ENCODE data around the gene TMTC2. TPM values are rescaled to one million over a fixed set of nuclear protein-coding genes. Genes with fewer than 3 reads are reported as not detected.
"Not testable (repeated sequence)": the region's sequence is repeated elsewhere in the genome, so short reads cannot be mapped to it uniquely, and the experiment has no call there.

The TMTC2 gene
- total RNA-seq, 1 donor from 2014 or later = 99.3 TPM

GRCh38 chr12:82838827-82839226, 152.1 kb downstream of the TMTC2 start:
- no peaks in the 10 kb centered on the region for H3K36me3 Mint-ChIP-seq (ENCODE audit: unreplicated experiment)
- peaks cover 7% of the 10 kb centered on the region for H3K9me3 Mint-ChIP-seq (ENCODE audit: unreplicated experiment)
- peaks cover 46% of the 10 kb centered on the region for H3K4me1 Mint-ChIP-seq (ENCODE audit: low read depth, unreplicated experiment)
- H3K27me3 Mint-ChIP-seq (ENCODE audit: unreplicated experiment) = peaks cover 5% of the 10 kb centered on the region
- peak overlapping the region; percentile 59 for H3K27ac Mint-ChIP-seq (ENCODE audit: unreplicated experiment)
- no peak for DNase-seq
- no peak overlapping the region for H3K4me3 Mint-ChIP-seq (ENCODE audit: unreplicated experiment)
- no peak for TF ChIP-seq CTCF (IDR thresholded peaks at IDR 0.05; ENCODE audit: partially characterized antibody, unreplicated experiment)

- no peak for DNase-seq
- Mint-ChIP-seq H3K36me3 (ENCODE audit: unreplicated experiment) (no peaks in the 10 kb centered on the region), H3K27me3 (ENCODE audit: unreplicated experiment) (peaks cover 5% of the 10 kb centered on the region), H3K27ac (ENCODE audit: unreplicated experiment) (no peak overlapping the region), H3K4me1 (ENCODE audit: low read depth, unreplicated experiment) (peaks cover 46% of the 10 kb centered on the region), H3K9me3 (ENCODE audit: unreplicated experiment) (peaks cover 7% of the 10 kb centered on the region), H3K4me3 (ENCODE audit: unreplicated experiment) (no peak overlapping the region)
- no peak for TF ChIP-seq CTCF (IDR thresholded peaks at IDR 0.05; ENCODE audit: partially characterized antibody, unreplicated experiment)
These were observed 153.1 kb downstream of the TMTC2 start for GRCh38 chr12:82839796-82840195.

GRCh38 chr12:82841487-82841904, 154.8 kb downstream of the TMTC2 start:
- H3K36me3 Mint-ChIP-seq (ENCODE audit: unreplicated experiment) = no peaks in the 10 kb centered on the region
- no peak overlapping the region for H3K4me3 Mint-ChIP-seq (ENCODE audit: unreplicated experiment)
- no peak overlapping the region for H3K27ac Mint-ChIP-seq (ENCODE audit: unreplicated experiment)
- H3K27me3 Mint-ChIP-seq (ENCODE audit: unreplicated experiment) = peaks cover 5% of the 10 kb centered on the region
- H3K4me1 Mint-ChIP-seq (ENCODE audit: low read depth, unreplicated experiment) = peaks cover 32% of the 10 kb centered on the region
- no peak for TF ChIP-seq CTCF (IDR thresholded peaks at IDR 0.05; ENCODE audit: partially characterized antibody, unreplicated experiment)
- no peak for DNase-seq
- peaks cover 5% of the 10 kb centered on the region for H3K9me3 Mint-ChIP-seq (ENCODE audit: unreplicated experiment)

GRCh38 chr12:82842480-82842879, 155.8 kb downstream of the TMTC2 start:
- no peak for DNase-seq
- no peaks in the 10 kb centered on the region for H3K36me3 Mint-ChIP-seq (ENCODE audit: unreplicated experiment)
- H3K27ac Mint-ChIP-seq (ENCODE audit: unreplicated experiment) = no peak overlapping the region
- TF ChIP-seq CTCF (IDR thresholded peaks at IDR 0.05; ENCODE audit: partially characterized antibody, unreplicated experiment) = no peak
- H3K27me3 Mint-ChIP-seq (ENCODE audit: unreplicated experiment) = peaks cover under 1% of the 10 kb centered on the region
- peaks cover 23% of the 10 kb centered on the region for H3K4me1 Mint-ChIP-seq (ENCODE audit: low read depth, unreplicated experiment)
- H3K9me3 Mint-ChIP-seq (ENCODE audit: unreplicated experiment) = peaks cover 5% of the 10 kb centered on the region
- H3K4me3 Mint-ChIP-seq (ENCODE audit: unreplicated experiment) = no peak overlapping the region

DNA sequence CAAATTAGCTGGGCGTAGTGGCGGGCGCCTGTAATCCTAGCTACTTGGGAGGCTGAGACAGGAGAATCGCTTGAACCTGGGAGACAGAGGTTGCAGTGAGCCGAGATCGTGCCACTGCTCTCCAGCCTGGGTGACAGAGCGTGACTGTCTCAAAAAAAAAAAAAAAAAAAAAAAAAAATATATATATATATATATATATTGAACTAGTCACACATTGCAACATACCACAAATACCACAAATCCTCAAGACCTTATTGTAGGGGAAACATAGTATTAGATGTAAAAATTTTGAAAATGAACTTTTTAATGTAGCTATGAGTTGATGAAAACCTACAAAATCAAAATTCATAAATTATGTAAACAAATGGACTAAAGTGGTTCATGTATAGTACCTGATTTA, 158.4 kb downstream of the TMTC2 start:
- not testable (repeated sequence) for H3K4me1 Mint-ChIP-seq (ENCODE audit: low read depth, unreplicated experiment); H3K27me3 Mint-ChIP-seq (ENCODE audit: unreplicated experiment); DNase-seq; H3K9me3 Mint-ChIP-seq (ENCODE audit: unreplicated experiment); H3K27ac Mint-ChIP-seq (ENCODE audit: unreplicated experiment); H3K4me3 Mint-ChIP-seq (ENCODE audit: unreplicated experiment); H3K36me3 Mint-ChIP-seq (ENCODE audit: unreplicated experiment)

GRCh38 chr12:82848845-82849244, 162.1 kb downstream of the TMTC2 start:
- peaks cover 13% of the 10 kb centered on the region for H3K4me1 Mint-ChIP-seq (ENCODE audit: low read depth, unreplicated experiment)
- H3K27ac Mint-ChIP-seq (ENCODE audit: unreplicated experiment) = no peak overlapping the region
- H3K36me3 Mint-ChIP-seq (ENCODE audit: unreplicated experiment) = peaks cover 4% of the 10 kb centered on the region
- no peaks in the 10 kb centered on the region for H3K9me3 Mint-ChIP-seq (ENCODE audit: unreplicated experiment)
- peaks cover 4% of the 10 kb centered on the region for H3K27me3 Mint-ChIP-seq (ENCODE audit: unreplicated experiment)
- no peak for DNase-seq
- no peak overlapping the region for H3K4me3 Mint-ChIP-seq (ENCODE audit: unreplicated experiment)
- TF ChIP-seq CTCF (IDR thresholded peaks at IDR 0.05; ENCODE audit: partially characterized antibody, unreplicated experiment) = no peak

Measured in glutamatergic neuron (in vitro differentiated cells).